Trophoblast cell (in vitro differentiated cells and primary cell): Measurements from ENCODE around the gene ZNF474.

Experiments used
- DNase-seq, 2 donors: peaks; one replicate each; pipeline ENCODE4 v3.0.0-alpha.2; 2016
- H2AFZ ChIP-seq: 2 replicates; pipeline ENCODE4 v1.6.1; 2013; ENCODE audit warnings: low read length, moderate library complexity, mild to moderate bottlenecking; ENCODE audit not compliant: insufficient read depth, poor library complexity
- H2AK5ac ChIP-seq: 2 replicates; pipeline ENCODE4 v1.6.1; 2013; ENCODE audit warnings: mild to moderate bottlenecking, low read length
- H2BK120ac ChIP-seq: 2 replicates; pipeline ENCODE4 v1.6.1; 2013; ENCODE audit warnings: low read length, mild to moderate bottlenecking, moderate library complexity; ENCODE audit not compliant: insufficient read depth, poor library complexity
- H2BK12ac ChIP-seq: 2 replicates; pipeline ENCODE4 v1.6.1; 2013; ENCODE audit warnings: mild to moderate bottlenecking, low read length, moderate library complexity
- H2BK5ac ChIP-seq: 2 replicates; pipeline ENCODE4 v1.6.1; 2013; ENCODE audit warnings: low read length, low read depth, moderate library complexity, mild to moderate bottlenecking; ENCODE audit not compliant: poor library complexity
- H3K14ac ChIP-seq: 2 replicates; pipeline ENCODE4 v1.6.1; 2013; ENCODE audit warnings: mild to moderate bottlenecking, low read length
- H3K18ac ChIP-seq: 2 replicates; pipeline ENCODE4 v1.6.1; 2013; ENCODE audit warnings: mild to moderate bottlenecking, low read length
- H3K23ac ChIP-seq: 2 replicates; pipeline ENCODE4 v1.6.1; 2013; ENCODE audit warnings: low read length
- H3K27ac ChIP-seq: 2 replicates; pipeline ENCODE4 v1.5.1; 2013; ENCODE audit warnings: low read depth, mild to moderate bottlenecking, inconsistent platforms, low read length, moderate library complexity
- H3K27me3 ChIP-seq: 2 replicates; pipeline ENCODE4 v1.6.1; 2013; ENCODE audit warnings: inconsistent platforms, mild to moderate bottlenecking, low read length, moderate library complexity; ENCODE audit not compliant: insufficient read depth
- H3K36me3 ChIP-seq, 2 experiments: 1 replicate in 1 of 2; 2 replicates in 1 of 2; pipeline ENCODE4 v1.6.1; 2013; ENCODE audit warnings: low read length in 2 of 2, mild to moderate bottlenecking in 2 of 2, moderate library complexity in 1 of 2; ENCODE audit not compliant: insufficient read depth in 2 of 2, control insufficient read depth in 1 of 2
- H3K4ac ChIP-seq: 2 replicates; pipeline ENCODE4 v1.6.1; 2013; ENCODE audit warnings: low read depth, mild to moderate bottlenecking, low read length, moderate library complexity
- H3K4me1 ChIP-seq, 2 experiments: 1 replicate in 1 of 2; 2 replicates in 1 of 2; pipeline ENCODE4 v1.6.1; 2013; ENCODE audit warnings: low read length in 2 of 2, mild to moderate bottlenecking in 2 of 2, moderate library complexity in 1 of 2; ENCODE audit not compliant: insufficient read depth in 2 of 2, control insufficient read depth in 1 of 2
- H3K4me2 ChIP-seq: 2 replicates; pipeline ENCODE4 v1.6.1; 2013; ENCODE audit warnings: inconsistent platforms, mild to moderate bottlenecking, low read length, moderate library complexity
- H3K4me3 ChIP-seq: 2 replicates; pipeline ENCODE4 v1.5.1; 2013; ENCODE audit warnings: mild to moderate bottlenecking, low read depth, low read length, inconsistent platforms
- H3K79me1 ChIP-seq: one replicate; pipeline ENCODE4 v1.6.1; 2013; ENCODE audit warnings: low read length
- H3K79me2 ChIP-seq: 2 replicates; pipeline ENCODE4 v1.6.1; 2013; ENCODE audit warnings: low read length, mild to moderate bottlenecking; ENCODE audit not compliant: control insufficient read depth, insufficient read depth, poor library complexity
- H3K9ac ChIP-seq: 2 replicates; pipeline ENCODE4 v1.6.1; 2013; ENCODE audit warnings: mild to moderate bottlenecking, low read length
- H3K9me3 ChIP-seq: 2 replicates; pipeline ENCODE4 v1.6.1; 2013; ENCODE audit warnings: low read depth, mild to moderate bottlenecking, control low read depth, inconsistent platforms, low read length; ENCODE audit not compliant: insufficient read depth
- H4K12ac ChIP-seq: 2 replicates; pipeline ENCODE4 v1.6.1; 2013; ENCODE audit warnings: low read depth, mild to moderate bottlenecking, low read length, moderate library complexity
- H4K8ac ChIP-seq: 2 replicates; pipeline ENCODE4 v1.6.1; 2013; ENCODE audit warnings: low read depth, mild to moderate bottlenecking, low read length, moderate library complexity
- H4K91ac ChIP-seq: one replicate; pipeline ENCODE4 v1.6.1; 2013; ENCODE audit warnings: low read depth, mild to moderate bottlenecking, low read length, moderate library complexity
- WGBS: extraction: QIAGEN DNeasy Blood & Tissue Kit; methylation state at CpG from one replicate; pipeline ENCODE4 v1.1.7; 2013; ENCODE audit warnings: missing lambda C conversion rate; ENCODE audit not compliant: insufficient read length, insufficient coverage; ENCODE audit errors: extremely low coverage; 5-methylcytosine and 5-hydroxymethylcytosine counted together

Gene ZNF474

GRCh38 chr5:122121479-122122465, 7.6 kb upstream of the ZNF474 start:
- Histone ChIP-seq H3K14ac (no peak overlapping the region), H3K79me2 (no peaks in the 10 kb centered on the region), H3K4ac (no peak overlapping the region), H3K9me3 (no peaks in the 10 kb centered on the region), H3K27me3 (no peaks in the 10 kb centered on the region), H2AK5ac (no peak overlapping the region), H3K27ac (no peak overlapping the region), H2BK5ac (no peak overlapping the region), H3K4me2 (no peak overlapping the region), H2AFZ (no peak overlapping the region), H2BK12ac (no peak overlapping the region), H3K4me1 (peaks cover 0 to 3% of the 10 kb centered on the region in 2 experiments), H4K91ac (no peak overlapping the region), H4K8ac (no peak overlapping the region), H2BK120ac (no peak overlapping the region), H3K36me3 (no peaks in the 10 kb centered on the region), H3K18ac (no peak overlapping the region), H3K4me3 (no peak overlapping the region), H3K23ac (no peak overlapping the region), H4K12ac (no peak overlapping the region), H3K79me1 (no peaks in the 10 kb centered on the region), H3K9ac (no peak overlapping the region)
- no CpG with 5 or more reads among the region's 11 CpGs for WGBS
- DNase-seq, result peak; percentile 83

- no CpG with 5 or more reads among the region's 2 CpGs for WGBS
- H2AK5ac ChIP-seq, result no peak overlapping the region
- H3K4ac ChIP-seq, result no peak overlapping the region
- H3K23ac ChIP-seq, result no peak overlapping the region
- H4K91ac ChIP-seq, result no peak overlapping the region
- no peak overlapping the region for H2AFZ ChIP-seq
- H3K9ac ChIP-seq, result no peak overlapping the region
- no peaks in the 10 kb centered on the region for H3K79me1 ChIP-seq
- H3K4me3 ChIP-seq, result no peak overlapping the region
- no peak overlapping the region for H2BK120ac ChIP-seq
- H3K4me2 ChIP-seq, result no peak overlapping the region
- no peaks in the 10 kb centered on the region for H3K9me3 ChIP-seq
- H3K36me3 ChIP-seq, result no peaks in the 10 kb centered on the region
- H2BK12ac ChIP-seq, result no peak overlapping the region
- H4K12ac ChIP-seq, result no peak overlapping the region
- no peaks in the 10 kb centered on the region for H3K79me2 ChIP-seq
- H3K27me3 ChIP-seq, result no peaks in the 10 kb centered on the region
- DNase-seq, result no peak
- H2BK5ac ChIP-seq, result no peak overlapping the region
- no peak overlapping the region for H3K27ac ChIP-seq
- H4K8ac ChIP-seq, result no peak overlapping the region
- H3K14ac ChIP-seq, result no peak overlapping the region
- H3K18ac ChIP-seq, result no peak overlapping the region
- peaks cover 4 to 7% of the 10 kb centered on the region in 2 experiments for H3K4me1 ChIP-seq
Measured at GRCh38 chr5:122124766-122125165, 4.6 kb upstream of the ZNF474 start.

GRCh38 chr5:122126177-122126755, 3.1 kb upstream of the ZNF474 start:
- Histone ChIP-seq H2AFZ (no peak overlapping the region), H3K18ac (no peak overlapping the region), H2AK5ac (no peak overlapping the region), H3K27me3 (no peaks in the 10 kb centered on the region), H3K23ac (no peak overlapping the region), H3K9ac (no peak overlapping the region), H3K4me3 (no peak overlapping the region), H2BK5ac (no peak overlapping the region), H2BK120ac (no peak overlapping the region), H4K12ac (no peak overlapping the region), H3K4me2 (no peak overlapping the region), H3K4me1 (peaks cover 4 to 7% of the 10 kb centered on the region in 2 experiments), H3K4ac (no peak overlapping the region), H3K27ac (no peak overlapping the region), H4K91ac (no peak overlapping the region), H3K9me3 (no peaks in the 10 kb centered on the region), H3K79me1 (no peaks in the 10 kb centered on the region), H4K8ac (no peak overlapping the region), H2BK12ac (no peak overlapping the region), H3K79me2 (no peaks in the 10 kb centered on the region), H3K14ac (no peak overlapping the region), H3K36me3 (no peaks in the 10 kb centered on the region)
- no peak for DNase-seq
- no CpG with 5 or more reads among the region's 2 CpGs for WGBS

- no peaks in the 10 kb centered on the region for H3K79me2 ChIP-seq
- H3K4me3 ChIP-seq, result no peak overlapping the region
- no peaks in the 10 kb centered on the region for H3K27me3 ChIP-seq
- H3K9ac ChIP-seq, result no peak overlapping the region
- H3K23ac ChIP-seq, result no peak overlapping the region
- no peak overlapping the region for H2AK5ac ChIP-seq
- no peak overlapping the region for H4K12ac ChIP-seq
- H3K79me1 ChIP-seq, result no peaks in the 10 kb centered on the region
- no peak for DNase-seq
- H2BK5ac ChIP-seq, result no peak overlapping the region
- H3K9me3 ChIP-seq, result no peaks in the 10 kb centered on the region
- H3K4ac ChIP-seq, result no peak overlapping the region
- H3K36me3 ChIP-seq, result no peaks in the 10 kb centered on the region
- no peak overlapping the region for H2BK12ac ChIP-seq
- no peak overlapping the region for H2AFZ ChIP-seq
- H3K14ac ChIP-seq, result no peak overlapping the region
- H4K91ac ChIP-seq, result no peak overlapping the region
- no peak overlapping the region for H3K18ac ChIP-seq
- H3K4me2 ChIP-seq, result no peak overlapping the region
- H2BK120ac ChIP-seq, result no peak overlapping the region
- H3K4me1 ChIP-seq, result peaks cover 4 to 7% of the 10 kb centered on the region in 2 experiments
- H3K27ac ChIP-seq, result no peak overlapping the region
- no peak overlapping the region for H4K8ac ChIP-seq
- WGBS, result no CpG with 5 or more reads among the region's 10 CpGs
Measured at GRCh38 chr5:122126756-122127321, 2.5 kb upstream of the ZNF474 start.
